Skeletal muscle cell (primary cell): ENCODE data around the gene FNDC3B.

Experiments used
- DNase-seq: peaks from one replicate; pipeline ENCODE4 v3.0.0-alpha.2; 2010; ENCODE audit warnings: low read depth
- H3K4me3 ChIP-seq: 2 replicates; pipeline ENCODE4 v1.5.1; 2011; ENCODE audit warnings: low read depth, mild to moderate bottlenecking, control low read depth, low read length, moderate library complexity

Gene FNDC3B

DNA sequence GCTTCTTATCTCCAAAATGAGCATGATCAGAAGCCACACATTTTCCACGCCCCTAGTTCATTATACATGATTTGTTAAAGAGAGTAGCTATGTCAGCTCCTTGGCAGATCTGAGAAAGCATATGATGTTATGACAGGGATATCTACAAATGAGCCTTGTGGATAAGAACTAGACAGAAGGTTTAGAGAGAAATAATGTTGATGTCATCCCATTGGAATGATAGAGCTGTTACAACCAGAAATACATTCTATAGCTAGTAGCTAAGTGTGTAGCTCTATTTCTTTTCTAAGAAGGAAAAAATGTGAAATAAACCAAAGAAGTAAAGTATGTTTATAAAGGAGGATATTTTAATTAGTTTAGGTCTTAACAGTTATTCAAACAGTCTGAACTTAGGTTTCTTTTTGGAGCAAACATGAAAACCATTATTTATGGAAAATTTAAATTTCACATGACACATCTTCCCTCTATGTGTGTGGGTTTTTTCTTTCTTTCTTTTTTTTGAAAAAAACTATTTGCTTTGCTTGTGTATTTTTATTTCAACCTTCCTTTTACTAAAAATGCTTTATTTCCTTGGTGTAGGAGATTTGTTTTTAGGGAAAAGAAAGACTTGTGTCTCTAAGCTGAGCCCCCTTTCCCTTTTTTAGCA is 241.2 kb downstream of the FNDC3B start:
- no peak overlapping the region for H3K4me3 ChIP-seq
- DNase-seq: peak; percentile 31

DNA sequence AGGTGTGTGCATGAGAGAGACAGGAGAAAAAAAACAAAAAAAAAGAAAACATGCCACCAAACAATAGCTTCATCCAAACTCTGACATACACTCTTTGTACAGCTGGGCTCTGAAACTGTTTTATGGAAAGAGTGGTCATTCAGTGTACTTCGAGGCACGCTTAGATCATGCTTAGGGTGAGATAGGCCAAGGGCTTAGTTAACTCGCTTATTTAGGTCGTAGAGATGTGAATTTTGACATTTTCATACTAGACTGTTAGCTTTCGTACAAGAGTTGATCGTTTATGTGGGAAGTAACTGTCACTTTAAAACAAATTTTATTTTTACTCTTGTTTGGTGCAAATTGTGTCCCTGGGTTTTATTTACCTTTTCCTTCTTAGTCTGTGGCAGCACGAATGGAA is 242.5 kb downstream of the FNDC3B start:
- H3K4me3 ChIP-seq: no peak overlapping the region
- no peak for DNase-seq

GRCh38 chr3:172282850-172283249 is 243.5 kb downstream of the FNDC3B start:
- no peak overlapping the region for H3K4me3 ChIP-seq
- no peak for DNase-seq

DNA sequence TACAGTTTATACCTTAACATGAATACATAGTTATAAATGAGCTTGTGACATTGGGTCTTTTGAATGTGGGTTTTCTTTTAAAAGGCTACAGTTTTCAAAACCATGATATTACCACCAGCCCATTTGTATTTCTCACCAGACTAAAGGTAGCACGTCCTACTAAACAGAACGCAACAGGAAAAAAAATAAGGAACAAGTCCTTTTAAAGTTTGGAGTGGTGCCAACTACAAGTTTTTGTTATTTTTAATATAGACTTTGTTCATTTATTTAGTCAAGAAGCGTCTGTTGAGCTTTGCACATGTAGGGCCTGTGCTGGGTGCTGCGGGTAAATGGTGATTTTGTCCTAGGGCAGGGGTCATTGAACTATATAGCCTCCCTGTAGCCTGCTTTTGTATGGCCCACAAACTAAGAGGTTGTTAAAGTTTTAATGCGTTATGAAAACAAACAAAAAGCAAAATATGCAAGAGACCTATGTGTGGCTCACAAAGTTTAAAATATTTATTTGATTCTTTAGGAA is 244.5 kb downstream of the FNDC3B start:
- DNase-seq: no peak
- no peak overlapping the region for H3K4me3 ChIP-seq

GRCh38 chr3:172285844-172286243 is 246.5 kb downstream of the FNDC3B start:
- H3K4me3 ChIP-seq: no peak overlapping the region
- no peak for DNase-seq

GRCh38 chr3:172286548-172287148 is 247.3 kb downstream of the FNDC3B start:
- no peak overlapping the region for H3K4me3 ChIP-seq
- no peak for DNase-seq

- no peak for DNase-seq
- no peak overlapping the region for H3K4me3 ChIP-seq
Observed at GRCh38 chr3:172287937-172288477, 248.6 kb downstream of the FNDC3B start.

DNA sequence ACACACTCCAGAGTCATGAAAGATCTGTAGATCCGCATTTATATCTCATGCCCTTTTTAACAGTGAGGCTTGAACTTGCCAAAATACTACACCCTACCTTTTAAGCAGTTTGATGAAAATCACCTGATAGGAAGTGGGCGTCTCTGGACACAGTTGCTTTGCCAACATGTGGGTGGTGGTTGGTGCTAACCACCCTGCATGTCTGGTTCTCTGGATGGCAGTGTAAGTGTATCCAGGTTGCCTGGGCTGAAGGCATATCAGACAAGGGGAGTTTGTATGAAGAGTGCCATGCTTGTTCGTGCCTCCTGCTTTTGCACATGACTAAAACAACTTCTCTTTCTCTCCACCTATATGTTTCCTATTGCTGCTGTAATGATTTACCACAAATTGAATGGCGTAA is 249.3 kb downstream of the FNDC3B start:
- no peak overlapping the region for H3K4me3 ChIP-seq
- DNase-seq: no peak

DNA sequence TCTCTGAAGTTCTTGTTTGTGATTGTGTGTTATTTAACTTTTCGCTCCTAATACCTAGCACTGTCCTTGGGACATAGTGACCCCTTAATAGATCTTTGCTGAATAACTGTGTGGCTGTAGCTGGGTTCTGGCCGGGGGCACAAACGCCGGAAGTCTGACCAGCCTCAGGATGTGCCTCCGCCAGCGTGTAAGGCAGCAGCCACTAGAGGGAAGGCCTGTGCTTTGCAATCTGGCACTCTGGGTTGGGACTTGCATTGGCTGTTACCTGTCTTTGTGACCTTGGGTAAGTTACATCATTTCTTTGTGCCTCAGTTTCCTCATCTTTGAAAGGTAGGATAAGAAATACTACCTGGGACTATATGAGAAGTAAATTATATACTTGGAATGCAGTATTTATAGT is 250.2 kb downstream of the FNDC3B start:
- no peak for DNase-seq
- no peak overlapping the region for H3K4me3 ChIP-seq

GRCh38 chr3:172290457-172290856 is 251.1 kb downstream of the FNDC3B start:
- DNase-seq: no peak
- H3K4me3 ChIP-seq: no peak overlapping the region

DNA sequence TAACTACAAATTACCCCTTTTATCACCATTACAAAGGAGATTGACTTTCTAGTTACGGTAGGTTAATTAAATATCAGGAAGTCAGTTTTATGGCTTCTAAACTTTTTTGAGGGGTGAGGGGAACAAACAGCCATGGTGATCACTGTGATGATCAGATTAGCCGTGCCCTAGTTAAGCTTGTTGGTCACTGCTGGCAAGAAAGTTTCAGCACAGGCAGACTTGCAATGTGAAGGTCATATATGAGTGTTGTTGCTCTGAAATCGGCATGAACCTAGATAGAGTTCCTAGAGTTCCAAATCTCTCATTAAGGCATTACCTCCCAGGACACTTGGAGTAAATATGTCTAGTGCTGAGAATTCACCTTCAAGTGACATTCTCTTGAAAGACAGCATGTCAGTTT is 252.3 kb downstream of the FNDC3B start:
- no peak overlapping the region for H3K4me3 ChIP-seq
- DNase-seq: no peak

GRCh38 chr3:172292422-172292821 is 253.0 kb downstream of the FNDC3B start:
- no peak for DNase-seq
- no peak overlapping the region for H3K4me3 ChIP-seq

- H3K4me3 ChIP-seq: no peak overlapping the region
- no peak for DNase-seq
Observed at GRCh38 chr3:172293093-172293492, 253.7 kb downstream of the FNDC3B start.

GRCh38 chr3:172294223-172294806 is 254.9 kb downstream of the FNDC3B start:
- no peak overlapping the region for H3K4me3 ChIP-seq
- DNase-seq: no peak

- H3K4me3 ChIP-seq: no peak overlapping the region
- no peak for DNase-seq
Observed at GRCh38 chr3:172296248-172296974, 257.0 kb downstream of the FNDC3B start.

DNA sequence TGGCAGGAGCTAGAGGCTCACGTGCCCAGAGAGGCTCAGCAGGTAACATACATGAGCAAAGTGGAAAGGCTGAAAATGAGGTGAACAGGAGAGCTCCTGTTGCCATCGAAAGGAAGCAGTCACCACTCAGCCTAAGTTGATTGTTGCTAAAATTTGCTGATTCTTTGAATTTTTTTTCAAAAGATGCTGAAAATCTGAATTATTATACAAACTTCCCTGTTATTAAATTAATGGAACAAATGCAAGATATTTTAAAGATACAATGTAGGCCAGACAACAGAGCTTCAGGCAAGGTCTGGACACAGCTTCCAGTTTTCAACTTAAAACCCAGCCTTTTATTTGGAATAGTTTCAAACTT is 257.6 kb downstream of the FNDC3B start:
- DNase-seq: no peak
- no peak overlapping the region for H3K4me3 ChIP-seq

- no peak overlapping the region for H3K4me3 ChIP-seq
- no peak for DNase-seq
Observed at GRCh38 chr3:172298247-172298646, 258.9 kb downstream of the FNDC3B start.

DNA sequence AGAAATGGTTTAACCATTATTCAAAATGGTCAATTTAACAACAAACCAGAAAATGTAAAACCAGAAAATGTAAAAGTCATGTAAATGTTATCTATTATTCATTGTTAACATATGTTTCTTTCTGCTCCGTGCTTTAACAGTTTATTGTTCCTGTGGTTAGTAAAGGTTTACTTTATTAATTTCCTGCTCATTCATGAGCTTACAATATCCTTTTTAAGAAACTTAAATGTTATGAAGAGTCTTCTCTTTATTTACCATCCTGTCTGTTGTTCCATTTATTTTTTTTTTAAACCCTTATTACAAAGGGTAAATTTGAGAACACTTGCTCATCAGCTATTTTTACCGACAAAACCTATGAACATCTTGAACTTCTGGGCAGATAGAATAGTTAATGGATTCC is 260.8 kb downstream of the FNDC3B start:
- no peak overlapping the region for H3K4me3 ChIP-seq
- DNase-seq: no peak

DNA sequence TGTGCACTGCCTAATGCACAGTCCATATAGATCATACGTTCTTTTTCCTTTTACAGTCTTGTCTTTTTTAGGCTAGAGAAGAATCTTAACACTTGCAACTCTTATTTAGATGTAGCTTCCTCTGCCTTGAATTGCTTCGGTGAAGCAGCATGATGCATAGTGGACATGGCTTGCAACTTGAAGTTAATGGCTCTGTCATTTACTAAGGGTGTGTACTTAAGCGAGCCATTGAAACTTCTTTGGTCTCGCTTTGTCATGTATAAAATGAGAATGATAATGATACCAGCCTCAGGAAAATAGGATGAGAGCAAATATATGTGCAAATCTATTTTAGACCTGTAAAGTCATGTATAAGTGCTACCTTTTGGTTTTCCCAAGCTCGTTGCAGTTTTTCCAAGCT is 261.5 kb downstream of the FNDC3B start:
- no peak for DNase-seq
- no peak overlapping the region for H3K4me3 ChIP-seq

GRCh38 chr3:172302203-172302602 is 262.8 kb downstream of the FNDC3B start:
- no peak for DNase-seq
- no peak overlapping the region for H3K4me3 ChIP-seq
